DOHH2 (cell line): Measurements from ENCODE around the gene PTPRT.

Experiments used
- CTCF ChIP-seq: fragments of 200-600 bp; sonication (generic); IDR thresholded peaks from one replicate; pipeline ENCODE4 v1.5.1; 2014; ENCODE audit warnings: antibody characterized with exemption, mild to moderate bottlenecking, low read depth, low read length; ENCODE audit not compliant: poor library complexity, severe bottlenecking
- EZH2phosphoT487 ChIP-seq: fragments of 200-600 bp; sonication (generic); IDR thresholded peaks from 2 replicates; pipeline ENCODE4 v1.6.1; 2017; ENCODE audit warnings: borderline replicate concordance, mild to moderate bottlenecking, antibody characterized with exemption, low read length, moderate library complexity, mixed read lengths

GRCh38 chr20:42886801-42887200 is 302.9 kb downstream of the PTPRT start:
- TF ChIP-seq CTCF (no peak), EZH2phosphoT487 (no peak)
